Measurements from ENCODE around the gene FAM219B.

The FAM219B gene

GRCh38 chr15:74873036-74873755, 33.5 kb downstream of the FAM219B start, which contains the start of gene SCAMP2:
SCAMP2 (minus strand) TSS chr15:74873365; CDS start chr15:74873255, 110 bp downstream.
- peak; percentile 82 to 89 for DNase-seq (ENCODE audit: low read depth in 2 of 2)

- no peak for DNase-seq (ENCODE audit: low read depth in 2 of 2)
Measured at GRCh38 chr15:74872702-74873035, 34.0 kb downstream of the FAM219B start.

DNA sequence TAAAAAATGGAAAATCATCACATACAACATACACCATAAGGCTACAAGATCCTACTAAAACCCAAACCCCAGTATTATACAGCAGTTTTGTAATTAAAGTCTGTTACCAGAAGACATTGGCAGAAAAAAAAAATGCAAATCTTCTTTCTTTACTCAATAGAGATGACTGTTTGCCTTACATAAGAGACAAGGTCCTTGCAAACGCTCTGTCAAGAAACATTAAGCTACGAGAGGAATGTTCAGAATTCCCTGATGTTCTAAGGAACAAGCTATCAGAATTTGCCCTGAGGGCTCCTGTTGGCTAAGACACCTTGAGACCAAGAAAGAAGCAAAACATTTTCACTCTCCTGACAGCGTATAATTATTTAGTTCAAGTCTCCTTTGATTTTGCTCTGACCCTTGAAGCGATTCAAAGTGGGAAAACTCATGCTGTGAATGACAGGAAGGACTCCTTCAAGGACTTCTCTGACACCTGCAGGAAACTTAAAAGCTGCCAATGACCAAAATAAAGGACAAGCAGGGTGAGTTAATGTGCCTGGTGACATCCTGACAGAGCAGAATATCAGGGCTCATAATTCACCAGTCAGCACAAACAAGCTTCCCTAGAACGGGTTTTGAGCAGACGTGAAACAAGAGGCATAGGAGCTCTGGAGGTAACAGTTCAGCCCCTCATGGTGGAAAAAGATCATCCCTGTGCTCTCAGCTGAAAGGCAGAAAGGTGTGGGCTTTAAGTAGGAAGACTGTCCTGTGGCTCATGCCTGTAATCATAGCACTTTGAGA, 36.0 kb downstream of the FAM219B start:
- DNase-seq (ENCODE audit: low read depth in 2 of 2): no peak

DNA sequence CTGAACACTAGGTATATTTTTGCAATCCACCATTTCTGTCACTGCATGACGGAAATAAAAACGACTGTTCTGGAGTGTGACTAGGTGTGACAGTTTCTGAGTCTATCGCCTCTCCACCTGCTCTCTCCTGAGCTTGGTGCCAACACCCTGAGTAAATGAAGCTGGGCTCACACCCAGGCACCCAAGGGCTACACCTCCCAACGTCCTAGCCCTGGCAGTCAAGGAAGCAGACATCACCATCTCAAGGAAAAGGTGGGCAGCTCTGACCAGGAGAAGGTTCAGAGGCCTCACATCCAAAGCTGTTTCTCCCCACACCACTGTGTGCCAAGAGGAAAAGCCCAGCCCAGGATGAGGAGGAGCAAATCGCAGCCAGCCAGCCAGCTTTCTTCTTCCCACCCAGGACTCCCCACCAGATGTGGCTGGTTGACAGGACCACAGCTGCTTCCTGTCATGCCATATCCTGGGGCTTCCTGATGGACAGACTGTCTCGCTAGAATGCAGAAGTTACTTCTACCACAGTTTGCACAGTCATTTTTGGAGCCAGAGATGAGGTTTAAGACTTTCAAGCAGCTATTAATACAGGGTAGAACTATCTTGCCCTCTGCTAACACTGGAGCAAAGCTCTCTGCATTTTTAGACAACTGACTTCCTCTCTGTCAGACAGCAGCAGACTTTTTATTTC, 36.8 kb downstream of the FAM219B start:
- DNase-seq (ENCODE audit: low read depth in 2 of 2): no peak

- no peak for DNase-seq (ENCODE audit: low read depth in 2 of 2)
Measured at GRCh38 chr15:74869372-74869725, 37.3 kb downstream of the FAM219B start.

GRCh38 chr15:74868059-74868458, 38.6 kb downstream of the FAM219B start:
- no peak for DNase-seq (ENCODE audit: low read depth in 2 of 2)

- no peak for DNase-seq (ENCODE audit: low read depth in 2 of 2)
Measured at GRCh38 chr15:74867466-74868038, 39.1 kb downstream of the FAM219B start.

DNA sequence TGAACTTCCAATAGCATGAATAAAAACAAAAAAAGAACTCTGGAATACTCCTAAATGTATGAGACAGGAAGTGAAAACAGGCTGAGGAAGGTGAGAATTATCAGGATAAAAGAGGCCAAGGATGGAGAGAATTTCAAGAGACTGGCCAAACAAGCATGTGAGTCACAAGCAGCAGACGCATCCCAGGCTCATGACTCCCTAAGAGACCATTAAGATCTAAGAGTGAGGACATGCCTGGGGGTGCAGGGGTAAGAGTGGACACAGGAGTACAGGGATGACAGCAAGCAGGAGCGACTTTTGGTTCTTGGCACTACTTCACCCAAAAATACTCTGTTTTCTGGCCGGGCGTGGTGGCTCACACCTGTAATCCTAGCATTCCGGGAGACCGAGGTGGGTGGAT, 40.6 kb downstream of the FAM219B start:
- no peak for DNase-seq (ENCODE audit: low read depth in 2 of 2)

- DNase-seq (ENCODE audit: low read depth in 2 of 2): no peak
Measured at GRCh38 chr15:74865316-74865715, 41.3 kb downstream of the FAM219B start.

- DNase-seq (ENCODE audit: low read depth in 2 of 2): no peak
Measured at GRCh38 chr15:74864296-74864695, 42.4 kb downstream of the FAM219B start.

DNA sequence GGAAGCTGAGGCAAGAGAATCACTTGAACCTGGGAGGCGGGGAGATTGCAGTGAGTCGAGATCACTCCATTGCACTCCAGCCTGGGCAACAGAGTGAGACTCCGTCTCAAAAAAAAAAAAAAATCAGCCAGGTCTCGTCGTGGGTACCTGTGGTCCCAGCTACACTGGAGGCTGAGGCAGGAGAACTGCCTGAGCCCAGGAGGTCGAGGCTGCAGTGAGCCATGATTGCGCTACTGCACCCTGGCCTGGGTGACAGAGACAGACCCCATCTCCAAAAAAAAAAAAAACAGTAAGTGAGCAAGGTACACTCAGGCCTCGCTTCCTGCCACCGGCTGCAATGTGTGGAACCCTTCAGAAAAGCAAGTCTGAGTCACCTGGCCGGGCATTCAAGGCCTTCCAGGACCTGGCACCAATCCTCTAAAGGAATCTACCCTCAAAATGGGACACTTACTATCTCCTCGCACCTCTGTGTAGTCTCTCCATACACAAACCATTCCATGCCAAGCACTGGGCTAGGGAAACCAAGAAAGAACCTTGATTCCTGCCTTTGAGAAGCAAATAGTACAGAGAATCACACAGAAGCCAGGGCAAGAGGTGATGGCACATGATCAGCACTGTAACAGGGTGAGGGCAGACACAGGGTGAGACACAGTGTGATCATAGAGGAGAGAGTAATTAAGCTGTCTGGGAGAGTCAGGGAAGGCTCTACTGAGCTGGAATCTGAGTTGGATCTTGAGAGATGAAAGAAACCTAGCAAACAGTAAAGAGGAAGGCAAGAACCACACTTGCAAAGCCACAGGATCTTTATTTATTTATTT, 43.2 kb downstream of the FAM219B start:
- DNase-seq (ENCODE audit: low read depth in 2 of 2): no peak

- DNase-seq (ENCODE audit: low read depth in 2 of 2): no peak
Measured at GRCh38 chr15:74858369-74858740, 48.3 kb downstream of the FAM219B start.

GRCh38 chr15:74857671-74858368, 48.8 kb downstream of the FAM219B start:
- no peak for DNase-seq (ENCODE audit: low read depth in 2 of 2)

DNA sequence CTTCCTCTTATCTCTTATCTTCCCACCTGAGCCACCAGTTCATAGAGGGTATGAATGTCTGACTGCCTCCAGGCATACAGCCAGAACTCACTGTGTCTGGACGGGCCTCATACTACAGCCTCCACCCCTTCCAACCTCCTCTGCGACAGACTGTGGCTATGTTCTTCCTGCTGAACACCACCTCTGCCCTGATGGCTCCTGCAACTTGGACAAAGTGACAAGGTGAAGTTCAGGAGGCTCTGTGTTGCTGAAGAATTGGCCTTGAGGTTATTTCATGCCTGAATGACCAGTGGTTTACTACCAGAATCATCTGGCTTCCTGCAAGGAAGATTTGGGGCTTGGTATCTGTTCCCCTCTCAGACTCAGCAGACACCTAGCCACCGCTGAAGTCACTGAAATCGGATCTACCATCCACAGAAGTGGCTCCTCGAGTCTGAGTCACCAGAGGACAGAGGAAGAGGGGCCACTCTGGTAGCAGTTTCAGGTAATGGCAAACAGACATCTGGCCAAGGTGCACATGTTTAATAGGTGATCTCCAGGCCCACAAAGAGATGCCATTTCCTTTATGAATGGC, 49.5 kb downstream of the FAM219B start:
- no peak for DNase-seq (ENCODE audit: low read depth in 2 of 2)

DNA sequence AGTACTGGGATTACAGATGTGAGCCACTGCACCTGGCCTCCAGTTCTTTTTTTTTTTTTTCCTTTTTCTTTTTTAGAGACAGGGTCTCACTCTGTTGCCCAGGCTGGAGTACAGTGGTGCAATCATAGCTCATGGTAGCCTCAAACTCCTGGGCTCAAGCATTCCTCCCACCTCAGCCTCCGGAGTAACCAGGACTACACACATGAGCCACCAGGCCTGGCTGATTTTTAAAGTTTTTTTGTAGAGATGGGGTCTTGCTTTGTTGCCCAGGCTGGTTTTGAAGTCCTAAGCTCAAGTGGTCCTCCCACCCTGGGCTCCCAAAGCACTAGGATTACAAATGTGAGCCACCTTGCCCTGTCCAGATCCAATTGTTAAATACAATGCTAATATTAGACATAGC, 50.1 kb downstream of the FAM219B start:
- DNase-seq (ENCODE audit: low read depth in 2 of 2): no peak

- no peak for DNase-seq (ENCODE audit: low read depth in 2 of 2)
Measured at GRCh38 chr15:74855857-74856256, 50.8 kb downstream of the FAM219B start.

DNA sequence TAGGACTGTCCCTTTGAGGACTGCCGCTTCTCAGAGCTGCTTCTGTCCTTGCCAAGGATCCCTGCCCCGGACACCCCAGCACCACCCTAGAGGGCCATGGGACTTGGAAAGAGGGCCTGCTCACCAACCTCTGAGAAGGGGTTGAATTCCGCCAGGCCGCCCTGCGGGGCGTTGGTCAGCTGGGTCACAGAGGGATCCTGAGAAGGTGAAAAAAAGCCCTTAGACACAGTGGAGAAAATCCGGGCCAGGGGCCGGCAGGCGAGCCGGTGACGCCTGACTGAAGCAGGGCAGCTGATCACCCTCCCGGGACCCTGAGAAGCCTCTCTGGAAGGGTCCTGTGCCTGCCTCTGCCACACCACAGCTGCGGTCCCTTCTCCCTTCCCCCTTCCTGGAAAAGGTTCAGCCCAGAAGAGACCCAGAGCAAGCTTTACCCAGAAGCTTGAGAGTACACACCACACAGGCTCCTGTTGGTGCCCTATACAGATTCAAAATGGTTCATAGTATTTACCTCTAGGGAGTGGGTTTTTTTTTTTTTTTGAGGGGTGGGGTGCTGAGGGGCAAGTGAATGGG, 52.1 kb downstream of the FAM219B start:
- DNase-seq (ENCODE audit: low read depth in 2 of 2): no peak

- DNase-seq (ENCODE audit: low read depth in 2 of 2): no peak
Measured at GRCh38 chr15:74851960-74852359, 54.7 kb downstream of the FAM219B start.

DNA sequence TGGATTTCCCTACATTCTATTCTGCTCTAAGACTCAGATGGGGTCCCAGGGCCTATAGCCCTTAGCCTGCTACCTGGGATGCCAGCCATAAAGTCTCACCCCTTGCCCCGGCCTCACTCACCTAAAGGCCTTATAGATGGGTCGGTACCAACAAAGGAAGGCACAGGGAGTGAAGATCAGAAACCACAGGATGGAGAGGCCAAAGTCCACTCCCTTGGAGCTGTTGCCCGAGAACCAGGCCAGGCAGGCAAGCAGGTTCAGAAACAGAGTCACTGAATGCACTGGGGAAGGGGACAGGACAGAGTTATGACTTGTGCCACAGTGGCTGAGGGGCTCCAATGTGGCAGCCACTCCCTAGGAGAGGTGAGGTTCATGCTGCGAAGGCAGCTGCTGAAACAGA, 56.3 kb downstream of the FAM219B start:
- no peak for DNase-seq (ENCODE audit: low read depth in 2 of 2)
